K562 (cell line): Measurements from ENCODE around the gene DOK3.

Source experiments
- BACH1 ChIP-seq: fragments of 200-800 bp; sonication (Bioruptor generic); IDR thresholded peaks from 2 replicates; pipeline ENCODE4 v1.6.1; 2016; ENCODE audit warnings: missing genetic modification characterization, missing compliant biosample characterization
- BHLHE40 ChIP-seq: IDR thresholded peaks from 2 replicates; pipeline ENCODE4 v1.6.1; 2011; ENCODE audit warnings: low read length, improper control_type of control experiment
- CEBPZ ChIP-seq: fragments of 150-350 bp; IDR thresholded peaks from 2 replicates; pipeline ENCODE4 v1.6.1; 2014; ENCODE audit warnings: low read depth, mild to moderate bottlenecking, low read length, borderline replicate concordance
- CTCF ChIP-seq, 3 experiments: IDR thresholded peaks in 2 of 3; conservative IDR thresholded peaks in 1 of 3; 2 replicates each; pipeline ENCODE4 v1.5.1; 2011 to 2012; ENCODE audit warnings: low read length in 3 of 3, mild to moderate bottlenecking in 3 of 3, control low read depth in 2 of 3, improper control_type of control experiment in 1 of 3, inconsistent platforms in 1 of 3, low read depth in 1 of 3, mixed read lengths in 1 of 3, moderate library complexity in 1 of 3; ENCODE audit not compliant: insufficient read depth in 2 of 3
- GABPA ChIP-seq: fragments of 200-800 bp; sonication (Bioruptor generic); conservative IDR thresholded peaks from 2 replicates; pipeline ENCODE4 v1.6.1; 2016; ENCODE audit warnings: low read depth, missing genetic modification characterization, missing compliant biosample characterization
- MEF2D ChIP-seq: conservative IDR thresholded peaks from 2 replicates; pipeline ENCODE4 v1.6.1; 2016; ENCODE audit warnings: low read depth, missing genetic modification characterization, missing compliant biosample characterization
- NRF1 ChIP-seq, 2 experiments: fragments of 450-650 bp; IDR thresholded peaks in 1 of 2; conservative IDR thresholded peaks in 1 of 2; 2 replicates each; pipeline ENCODE4 v1.6.1; 2014; ENCODE audit warnings: mild to moderate bottlenecking in 2 of 2
- POLR2A ChIP-seq: fragments of 450-650 bp; conservative IDR thresholded peaks from 2 replicates; pipeline ENCODE4 v1.6.1; 2016
- SMAD4 ChIP-seq: fragments of 250-450 bp; sonication (Bioruptor Pico); conservative IDR thresholded peaks from 2 replicates; pipeline ENCODE4 v1.8.0; 2021; ENCODE audit warnings: inconsistent platforms, mild to moderate bottlenecking, moderate library complexity
- SRF ChIP-seq, 2 experiments: fragments of 250-450, 450-650 bp in 1 of 2; sonication (Bioruptor Pico) in 1 of 2; sonication (generic) in 1 of 2; formaldehyde crosslinking; IDR thresholded peaks; 2 replicates each; pipeline versions ENCODE4 v1.5.0 to v1.5.1; 2020 to 2022; ENCODE audit warnings: mild to moderate bottlenecking in 1 of 2, missing genetic modification reagents in 1 of 2
- ZNF121 ChIP-seq: sonication (generic); formaldehyde crosslinking; conservative IDR thresholded peaks from 2 replicates; pipeline ENCODE4 v1.8.0; 2022; ENCODE audit warnings: missing genetic modification reagents
- TF ChIP-seq, protein P1 (sequence below): fragments of 450-650 bp; IDR thresholded peaks from 2 replicates; pipeline ENCODE4 v1.6.1; 2018; ENCODE audit not compliant: partially characterized antibody
- TF ChIP-seq, protein P2 (sequence below): fragments of 450-650 bp; IDR thresholded peaks from 2 replicates; pipeline ENCODE4 v1.6.1; 2016; ENCODE audit warnings: mild to moderate bottlenecking, moderate library complexity

- TF ChIP-seq NRF1 (conservative IDR thresholded peaks at IDR 0.05 in 1 of 2, IDR thresholded peaks at IDR 0.05 in 1 of 2), result peak; percentile 36 to 53; a peak in 2 of 4 replicates
- TF ChIP-seq, protein P1, sequence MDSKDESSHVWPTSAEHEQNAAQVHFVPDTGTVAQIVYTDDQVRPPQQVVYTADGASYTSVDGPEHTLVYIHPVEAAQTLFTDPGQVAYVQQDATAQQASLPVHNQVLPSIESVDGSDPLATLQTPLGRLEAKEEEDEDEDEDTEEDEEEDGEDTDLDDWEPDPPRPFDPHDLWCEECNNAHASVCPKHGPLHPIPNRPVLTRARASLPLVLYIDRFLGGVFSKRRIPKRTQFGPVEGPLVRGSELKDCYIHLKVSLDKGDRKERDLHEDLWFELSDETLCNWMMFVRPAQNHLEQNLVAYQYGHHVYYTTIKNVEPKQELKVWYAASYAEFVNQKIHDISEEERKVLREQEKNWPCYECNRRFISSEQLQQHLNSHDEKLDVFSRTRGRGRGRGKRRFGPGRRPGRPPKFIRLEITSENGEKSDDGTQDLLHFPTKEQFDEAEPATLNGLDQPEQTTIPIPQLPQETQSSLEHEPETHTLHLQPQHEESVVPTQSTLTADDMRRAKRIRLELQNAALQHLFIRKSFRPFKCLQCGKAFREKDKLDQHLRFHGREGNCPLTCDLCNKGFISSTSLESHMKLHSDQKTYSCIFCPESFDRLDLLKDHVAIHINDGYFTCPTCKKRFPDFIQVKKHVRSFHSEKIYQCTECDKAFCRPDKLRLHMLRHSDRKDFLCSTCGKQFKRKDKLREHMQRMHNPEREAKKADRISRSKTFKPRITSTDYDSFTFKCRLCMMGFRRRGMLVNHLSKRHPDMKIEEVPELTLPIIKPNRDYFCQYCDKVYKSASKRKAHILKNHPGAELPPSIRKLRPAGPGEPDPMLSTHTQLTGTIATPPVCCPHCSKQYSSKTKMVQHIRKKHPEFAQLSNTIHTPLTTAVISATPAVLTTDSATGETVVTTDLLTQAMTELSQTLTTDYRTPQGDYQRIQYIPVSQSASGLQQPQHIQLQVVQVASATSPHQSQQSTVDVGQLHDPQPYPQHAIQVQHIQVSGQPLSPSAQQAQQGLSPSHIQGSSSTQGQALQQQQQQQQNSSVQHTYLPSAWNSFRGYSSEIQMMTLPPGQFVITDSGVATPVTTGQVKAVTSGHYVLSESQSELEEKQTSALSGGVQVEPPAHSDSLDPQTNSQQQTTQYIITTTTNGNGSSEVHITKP, result no peak
- peak; percentile 88 for TF ChIP-seq SMAD4 (CRISPR knock-in tag)
- TF ChIP-seq, protein P2, sequence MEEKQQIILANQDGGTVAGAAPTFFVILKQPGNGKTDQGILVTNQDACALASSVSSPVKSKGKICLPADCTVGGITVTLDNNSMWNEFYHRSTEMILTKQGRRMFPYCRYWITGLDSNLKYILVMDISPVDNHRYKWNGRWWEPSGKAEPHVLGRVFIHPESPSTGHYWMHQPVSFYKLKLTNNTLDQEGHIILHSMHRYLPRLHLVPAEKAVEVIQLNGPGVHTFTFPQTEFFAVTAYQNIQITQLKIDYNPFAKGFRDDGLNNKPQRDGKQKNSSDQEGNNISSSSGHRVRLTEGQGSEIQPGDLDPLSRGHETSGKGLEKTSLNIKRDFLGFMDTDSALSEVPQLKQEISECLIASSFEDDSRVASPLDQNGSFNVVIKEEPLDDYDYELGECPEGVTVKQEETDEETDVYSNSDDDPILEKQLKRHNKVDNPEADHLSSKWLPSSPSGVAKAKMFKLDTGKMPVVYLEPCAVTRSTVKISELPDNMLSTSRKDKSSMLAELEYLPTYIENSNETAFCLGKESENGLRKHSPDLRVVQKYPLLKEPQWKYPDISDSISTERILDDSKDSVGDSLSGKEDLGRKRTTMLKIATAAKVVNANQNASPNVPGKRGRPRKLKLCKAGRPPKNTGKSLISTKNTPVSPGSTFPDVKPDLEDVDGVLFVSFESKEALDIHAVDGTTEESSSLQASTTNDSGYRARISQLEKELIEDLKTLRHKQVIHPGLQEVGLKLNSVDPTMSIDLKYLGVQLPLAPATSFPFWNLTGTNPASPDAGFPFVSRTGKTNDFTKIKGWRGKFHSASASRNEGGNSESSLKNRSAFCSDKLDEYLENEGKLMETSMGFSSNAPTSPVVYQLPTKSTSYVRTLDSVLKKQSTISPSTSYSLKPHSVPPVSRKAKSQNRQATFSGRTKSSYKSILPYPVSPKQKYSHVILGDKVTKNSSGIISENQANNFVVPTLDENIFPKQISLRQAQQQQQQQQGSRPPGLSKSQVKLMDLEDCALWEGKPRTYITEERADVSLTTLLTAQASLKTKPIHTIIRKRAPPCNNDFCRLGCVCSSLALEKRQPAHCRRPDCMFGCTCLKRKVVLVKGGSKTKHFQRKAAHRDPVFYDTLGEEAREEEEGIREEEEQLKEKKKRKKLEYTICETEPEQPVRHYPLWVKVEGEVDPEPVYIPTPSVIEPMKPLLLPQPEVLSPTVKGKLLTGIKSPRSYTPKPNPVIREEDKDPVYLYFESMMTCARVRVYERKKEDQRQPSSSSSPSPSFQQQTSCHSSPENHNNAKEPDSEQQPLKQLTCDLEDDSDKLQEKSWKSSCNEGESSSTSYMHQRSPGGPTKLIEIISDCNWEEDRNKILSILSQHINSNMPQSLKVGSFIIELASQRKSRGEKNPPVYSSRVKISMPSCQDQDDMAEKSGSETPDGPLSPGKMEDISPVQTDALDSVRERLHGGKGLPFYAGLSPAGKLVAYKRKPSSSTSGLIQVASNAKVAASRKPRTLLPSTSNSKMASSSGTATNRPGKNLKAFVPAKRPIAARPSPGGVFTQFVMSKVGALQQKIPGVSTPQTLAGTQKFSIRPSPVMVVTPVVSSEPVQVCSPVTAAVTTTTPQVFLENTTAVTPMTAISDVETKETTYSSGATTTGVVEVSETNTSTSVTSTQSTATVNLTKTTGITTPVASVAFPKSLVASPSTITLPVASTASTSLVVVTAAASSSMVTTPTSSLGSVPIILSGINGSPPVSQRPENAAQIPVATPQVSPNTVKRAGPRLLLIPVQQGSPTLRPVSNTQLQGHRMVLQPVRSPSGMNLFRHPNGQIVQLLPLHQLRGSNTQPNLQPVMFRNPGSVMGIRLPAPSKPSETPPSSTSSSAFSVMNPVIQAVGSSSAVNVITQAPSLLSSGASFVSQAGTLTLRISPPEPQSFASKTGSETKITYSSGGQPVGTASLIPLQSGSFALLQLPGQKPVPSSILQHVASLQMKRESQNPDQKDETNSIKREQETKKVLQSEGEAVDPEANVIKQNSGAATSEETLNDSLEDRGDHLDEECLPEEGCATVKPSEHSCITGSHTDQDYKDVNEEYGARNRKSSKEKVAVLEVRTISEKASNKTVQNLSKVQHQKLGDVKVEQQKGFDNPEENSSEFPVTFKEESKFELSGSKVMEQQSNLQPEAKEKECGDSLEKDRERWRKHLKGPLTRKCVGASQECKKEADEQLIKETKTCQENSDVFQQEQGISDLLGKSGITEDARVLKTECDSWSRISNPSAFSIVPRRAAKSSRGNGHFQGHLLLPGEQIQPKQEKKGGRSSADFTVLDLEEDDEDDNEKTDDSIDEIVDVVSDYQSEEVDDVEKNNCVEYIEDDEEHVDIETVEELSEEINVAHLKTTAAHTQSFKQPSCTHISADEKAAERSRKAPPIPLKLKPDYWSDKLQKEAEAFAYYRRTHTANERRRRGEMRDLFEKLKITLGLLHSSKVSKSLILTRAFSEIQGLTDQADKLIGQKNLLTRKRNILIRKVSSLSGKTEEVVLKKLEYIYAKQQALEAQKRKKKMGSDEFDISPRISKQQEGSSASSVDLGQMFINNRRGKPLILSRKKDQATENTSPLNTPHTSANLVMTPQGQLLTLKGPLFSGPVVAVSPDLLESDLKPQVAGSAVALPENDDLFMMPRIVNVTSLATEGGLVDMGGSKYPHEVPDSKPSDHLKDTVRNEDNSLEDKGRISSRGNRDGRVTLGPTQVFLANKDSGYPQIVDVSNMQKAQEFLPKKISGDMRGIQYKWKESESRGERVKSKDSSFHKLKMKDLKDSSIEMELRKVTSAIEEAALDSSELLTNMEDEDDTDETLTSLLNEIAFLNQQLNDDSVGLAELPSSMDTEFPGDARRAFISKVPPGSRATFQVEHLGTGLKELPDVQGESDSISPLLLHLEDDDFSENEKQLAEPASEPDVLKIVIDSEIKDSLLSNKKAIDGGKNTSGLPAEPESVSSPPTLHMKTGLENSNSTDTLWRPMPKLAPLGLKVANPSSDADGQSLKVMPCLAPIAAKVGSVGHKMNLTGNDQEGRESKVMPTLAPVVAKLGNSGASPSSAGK, result no peak
- peak; percentile 97 to 99 (median 98) for TF ChIP-seq CTCF (IDR thresholded peaks at IDR 0.05 in 2 of 3, conservative IDR thresholded peaks at IDR 0.05 in 1 of 3; ENCODE audit: insufficient read depth in 2 of 3, low read depth in 1 of 3, low read length in 3 of 3)
- no peak for TF ChIP-seq MEF2D (tag)
- TF ChIP-seq ZNF121 (CRISPR knock-in tag), result no peak
- TF ChIP-seq POLR2A, result no peak
- TF ChIP-seq CEBPZ, result no peak
- TF ChIP-seq BHLHE40, result peak; percentile 32; the same call in 1 of the 2 replicates
- peak in 1 of 2 experiments; percentile 85; a peak in 3 of 4 replicates for TF ChIP-seq SRF (CRISPR knock-in tag; IDR thresholded peaks at IDR 0.05)
- TF ChIP-seq BACH1 (tag), result no peak
- no peak for TF ChIP-seq GABPA
Observed at GRCh38 chr5:177491429-177491945, 18.1 kb downstream of the DOK3 start.
